Muscle of back (tissue), 11 donors: ENCODE data around the gene CBX5. TPM values are rescaled to one million over a fixed set of nuclear protein-coding genes. Genes with fewer than 3 reads are reported as not detected.
"Not testable (repeated sequence)": the region's sequence is repeated elsewhere in the genome, so short reads cannot be mapped to it uniquely, and the experiment has no call there.

ENCODE experiments used
- DNase-seq, 3 donors: peaks; one replicate each; pipeline versions ENCODE4 v3.0.0 to v3.0.0-alpha.2; 2013
- polyA plus RNA-seq, 10 donors: library from polyadenylated mRNA; unstranded; fragments of 120-200 nt; gene quantifications; one replicate each; pipeline ENCODE4 v1.2.1, GENCODE V29; 2013; ENCODE audit not compliant: insufficient read length in 10 of 10

CBX5 gene
- polyA plus RNA-seq, 10 donors: 59.6 to 91.8 (median 79.7) TPM

GRCh38 chr12:54296393-54297099 lies 16.6 kb upstream of the CBX5 start:
- no peak for DNase-seq

GRCh38 chr12:54294953-54295566 lies 15.1 kb upstream of the CBX5 start:
- DNase-seq: no peak

- no peak for DNase-seq
These were observed 14.4 kb upstream of the CBX5 start for GRCh38 chr12:54294152-54294952.

- no peak for DNase-seq
These were observed 13.0 kb upstream of the CBX5 start for GRCh38 chr12:54292931-54293241.

- no peak for DNase-seq
These were observed 12.4 kb upstream of the CBX5 start for GRCh38 chr12:54292083-54292930.

GRCh38 chr12:54287261-54288157 lies 7.6 kb upstream of the CBX5 start:
- DNase-seq: peak in 2 of 3 donors; percentile 60 to 73

- no peak for DNase-seq
These were observed 6.4 kb upstream of the CBX5 start for GRCh38 chr12:54286042-54287030.

- no peak for DNase-seq
These were observed 5.5 kb upstream of the CBX5 start for GRCh38 chr12:54285150-54286041.

- DNase-seq: not testable (repeated sequence)
These were observed 4.3 kb upstream of the CBX5 start for GRCh38 chr12:54284070-54284780.

- DNase-seq: no peak
These were observed 3.1 kb upstream of the CBX5 start for GRCh38 chr12:54282949-54283593.

- DNase-seq: not testable (repeated sequence)
These were observed 1.8 kb upstream of the CBX5 start for GRCh38 chr12:54281694-54282093.

GRCh38 chr12:54281261-54281638 lies 1.3 kb upstream of the CBX5 start:
- DNase-seq: not testable (repeated sequence)

- DNase-seq: peak; percentile 99 to 100 (median 100)
These were observed 742 bp upstream of the CBX5 start, which contains the start of gene HNRNPA1 for GRCh38 chr12:54280468-54281260. Gene HNRNPA1, plus strand, starts transcription at chr12:54280726. Its CDS starts 82 bp downstream, at chr12:54280808.

- DNase-seq: no peak
These were observed 693 bp downstream of the CBX5 start for GRCh38 chr12:54279227-54279631.

GRCh38 chr12:54277823-54278276 lies 2.1 kb downstream of the CBX5 start:
- no peak for DNase-seq

GRCh38 chr12:54276368-54276767 lies 3.6 kb downstream of the CBX5 start:
- DNase-seq: no peak
